DOHH2 (cell line): ENCODE results near the gene KRTAP17-1.

ENCODE experiments used
- EZH2phosphoT487 ChIP-seq: fragments of 200-600 bp; sonication (generic); IDR thresholded peaks from 2 replicates; pipeline ENCODE4 v1.6.1; 2017; ENCODE audit warnings: borderline replicate concordance, mild to moderate bottlenecking, antibody characterized with exemption, low read length, moderate library complexity, mixed read lengths
- TF ChIP-seq, protein P1 (sequence below): fragments of 200-600 bp; sonication (generic); IDR thresholded peaks from one replicate; pipeline ENCODE4 v1.5.1; 2014; ENCODE audit warnings: antibody characterized with exemption, mild to moderate bottlenecking, low read depth, low read length; ENCODE audit not compliant: poor library complexity, severe bottlenecking

DNA sequence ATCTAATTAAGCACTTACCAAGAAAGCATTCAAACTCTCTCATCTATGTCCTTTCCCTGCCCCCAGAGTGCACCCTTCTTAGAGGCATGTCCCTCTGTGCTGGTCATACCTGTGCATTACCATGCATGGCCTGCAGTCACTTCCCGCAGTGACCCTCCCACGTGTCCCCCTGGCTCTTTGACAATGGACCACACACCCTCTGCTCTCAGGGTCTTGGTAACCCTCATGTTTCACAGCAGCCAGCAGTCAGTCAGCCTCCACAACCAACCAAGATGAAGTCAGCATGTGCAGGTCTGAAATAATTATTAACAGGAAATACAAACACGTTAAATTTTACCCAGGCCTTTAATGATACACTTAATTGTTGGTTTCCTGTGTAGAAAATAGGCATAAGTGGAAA, 25.0 kb upstream of the KRTAP17-1 start:
- TF ChIP-seq, protein P1, sequence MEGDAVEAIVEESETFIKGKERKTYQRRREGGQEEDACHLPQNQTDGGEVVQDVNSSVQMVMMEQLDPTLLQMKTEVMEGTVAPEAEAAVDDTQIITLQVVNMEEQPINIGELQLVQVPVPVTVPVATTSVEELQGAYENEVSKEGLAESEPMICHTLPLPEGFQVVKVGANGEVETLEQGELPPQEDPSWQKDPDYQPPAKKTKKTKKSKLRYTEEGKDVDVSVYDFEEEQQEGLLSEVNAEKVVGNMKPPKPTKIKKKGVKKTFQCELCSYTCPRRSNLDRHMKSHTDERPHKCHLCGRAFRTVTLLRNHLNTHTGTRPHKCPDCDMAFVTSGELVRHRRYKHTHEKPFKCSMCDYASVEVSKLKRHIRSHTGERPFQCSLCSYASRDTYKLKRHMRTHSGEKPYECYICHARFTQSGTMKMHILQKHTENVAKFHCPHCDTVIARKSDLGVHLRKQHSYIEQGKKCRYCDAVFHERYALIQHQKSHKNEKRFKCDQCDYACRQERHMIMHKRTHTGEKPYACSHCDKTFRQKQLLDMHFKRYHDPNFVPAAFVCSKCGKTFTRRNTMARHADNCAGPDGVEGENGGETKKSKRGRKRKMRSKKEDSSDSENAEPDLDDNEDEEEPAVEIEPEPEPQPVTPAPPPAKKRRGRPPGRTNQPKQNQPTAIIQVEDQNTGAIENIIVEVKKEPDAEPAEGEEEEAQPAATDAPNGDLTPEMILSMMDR, result no peak
- TF ChIP-seq EZH2phosphoT487, result no peak
